GM19351 (cell line): Measurements from ENCODE around the gene EFTUD2.
"Not testable (repeated sequence)": the region's sequence is repeated elsewhere in the genome, so short reads cannot be mapped to it uniquely, and the experiment has no call there.

Experiments used
- ATAC-seq: cut with Tn5 transposase; IDR thresholded peaks from one replicate; pipeline ENCODE4 v1.9.1; 2021; ENCODE audit warnings: mild to moderate bottlenecking, moderate library complexity; ENCODE audit not compliant: unreplicated experiment

EFTUD2 gene

DNA sequence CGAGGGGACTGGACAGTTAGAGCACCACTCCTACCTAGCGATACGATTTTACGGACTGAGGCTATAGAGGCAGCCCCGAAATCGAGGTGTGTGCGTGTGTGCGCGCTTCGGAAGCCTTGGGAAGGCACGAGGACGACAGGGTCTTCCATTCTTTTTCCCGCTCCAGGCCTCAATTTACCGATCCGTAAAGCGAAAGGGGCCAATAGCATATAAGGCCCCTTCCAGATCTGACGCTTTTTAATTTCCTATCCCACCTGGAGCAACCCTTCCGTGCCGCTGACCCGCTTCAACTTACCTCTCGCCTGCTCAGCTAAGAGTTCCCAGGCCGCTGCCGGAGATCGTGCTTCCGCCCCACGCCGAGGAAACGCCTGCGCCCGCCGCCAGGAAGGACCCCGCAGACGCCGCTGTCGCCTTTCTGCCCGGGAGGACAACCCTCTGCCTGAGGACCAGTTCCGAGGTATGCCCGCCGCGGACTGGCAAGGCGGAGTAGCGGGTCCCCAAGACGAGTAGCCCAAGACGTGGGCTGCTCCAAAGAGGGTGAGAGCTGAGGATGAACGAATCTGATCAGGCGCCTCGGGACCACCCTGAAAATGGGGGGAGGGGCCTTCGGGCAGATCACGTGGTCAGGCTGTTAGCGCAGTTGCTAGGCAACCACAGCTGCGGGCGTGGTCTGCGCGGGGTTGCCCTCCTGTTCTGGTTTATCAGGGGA lies at the start of gene EFTUD2:
Gene EFTUD2 (minus strand): TSS at position 372 of the 709 bp plus-strand sequence. CDS start 4,924 bp downstream, outside the sequence.
- ATAC-seq = peak; percentile 73

DNA sequence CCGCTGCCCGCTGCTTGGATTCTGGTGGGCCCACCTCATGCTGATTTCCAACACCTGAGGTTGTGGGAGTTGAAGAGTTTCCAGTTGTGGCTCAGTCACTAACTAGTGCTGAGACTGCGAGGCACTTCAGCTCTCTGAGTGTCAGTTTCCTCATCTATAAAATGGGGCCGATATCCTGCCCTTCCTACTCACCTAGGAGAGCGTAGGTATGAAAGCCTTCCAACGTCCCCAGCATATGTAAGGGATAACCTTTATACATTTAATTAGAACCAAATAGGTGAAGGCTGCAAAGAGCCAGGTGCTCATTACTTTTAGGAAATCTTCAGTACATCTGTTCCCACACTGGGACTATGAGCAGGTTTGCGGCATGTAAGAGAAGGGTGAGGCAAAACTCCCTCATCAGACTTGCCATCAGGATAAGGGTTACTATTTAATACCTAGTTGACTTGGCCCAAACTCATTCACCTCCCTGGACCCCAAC lies 49.1 kb upstream of the EFTUD2 start:
- ATAC-seq = no peak

DNA sequence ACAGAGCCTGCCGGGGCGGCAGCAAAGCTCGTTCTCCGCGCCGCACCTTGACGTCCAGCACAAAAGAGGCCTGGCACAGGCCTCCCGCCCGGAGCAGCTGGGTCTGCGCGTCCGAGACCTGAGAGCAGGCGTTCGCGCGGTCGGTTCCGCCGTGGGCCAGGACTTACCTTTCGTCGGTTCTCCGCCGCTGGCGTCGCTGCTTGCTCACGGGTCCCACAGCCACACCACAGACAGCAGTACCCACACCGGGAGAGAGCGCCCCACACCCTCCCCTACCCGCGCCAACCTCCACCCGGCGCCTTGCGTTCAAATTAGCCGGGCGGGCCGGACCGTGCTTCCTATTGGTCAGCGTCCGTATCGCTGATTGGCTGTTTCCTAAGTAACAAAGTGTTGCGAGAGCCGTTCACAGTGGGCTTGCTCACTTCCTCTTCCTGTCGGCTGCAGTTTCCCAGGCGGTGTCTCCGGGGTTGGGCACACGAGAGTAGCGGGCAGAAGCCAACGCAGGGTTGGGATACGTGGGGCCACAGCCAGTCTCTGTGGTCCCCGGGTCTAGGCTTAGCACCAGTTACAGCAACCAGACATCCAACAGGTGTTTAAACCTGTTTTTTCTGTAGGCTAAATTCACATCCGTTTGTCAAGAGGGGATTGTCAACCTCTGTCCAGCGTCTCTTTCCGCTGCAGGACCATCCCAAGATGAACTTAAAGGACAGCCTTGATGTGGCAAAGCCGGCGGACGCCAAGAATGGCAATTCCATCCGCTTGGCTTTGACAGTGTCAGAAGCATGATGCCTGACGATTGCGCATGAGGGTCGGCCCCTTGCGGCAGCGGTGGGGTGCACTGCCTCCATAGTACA lies 48.4 kb upstream of the EFTUD2 start, which contains the start of gene KIF18B:
Gene KIF18B (minus strand): TSS at position 313 of the 854 bp plus-strand sequence. CDS start 11,429 bp downstream, outside the sequence.
- peak; percentile 92 for ATAC-seq

DNA sequence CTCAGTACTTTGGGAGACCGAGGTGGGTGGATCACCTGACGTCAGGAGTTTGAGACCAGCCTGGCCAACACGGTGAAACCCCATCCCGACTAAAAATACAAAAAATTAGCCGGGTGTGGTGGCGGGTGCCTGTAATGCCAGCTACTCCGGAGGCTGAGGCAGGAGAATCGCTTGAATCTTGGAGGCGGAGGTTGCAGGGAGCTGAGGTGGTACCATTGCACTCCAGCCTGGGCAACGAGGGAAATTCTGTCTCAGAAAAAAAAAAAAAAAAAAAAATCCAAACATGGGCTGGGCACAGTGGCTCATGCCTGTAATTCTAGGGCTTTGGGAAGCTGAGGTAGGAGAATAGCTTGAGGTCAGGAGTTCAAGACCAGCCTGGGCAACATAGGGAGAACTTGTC lies 46.4 kb upstream of the EFTUD2 start:
- not testable (repeated sequence) for ATAC-seq

DNA sequence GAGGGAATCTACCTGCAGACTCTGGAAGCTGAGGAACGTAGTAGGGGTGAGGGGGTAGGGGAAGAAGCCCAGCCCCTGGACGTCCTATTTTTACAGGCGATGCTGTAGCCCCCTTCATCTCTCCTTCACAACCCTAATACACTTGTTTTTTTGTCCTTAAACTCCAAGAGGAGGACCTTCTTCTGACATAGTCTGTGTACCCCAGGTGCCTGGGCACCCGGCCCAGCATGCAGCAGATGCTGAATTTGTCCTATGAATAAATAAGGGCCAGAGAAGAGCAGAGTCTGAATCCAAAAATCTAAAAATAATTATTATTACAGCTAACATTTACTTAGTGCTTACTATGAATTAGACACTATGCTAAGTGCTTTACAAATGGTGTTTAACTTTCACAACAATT lies 43.2 kb upstream of the EFTUD2 start:
- ATAC-seq = no peak

DNA sequence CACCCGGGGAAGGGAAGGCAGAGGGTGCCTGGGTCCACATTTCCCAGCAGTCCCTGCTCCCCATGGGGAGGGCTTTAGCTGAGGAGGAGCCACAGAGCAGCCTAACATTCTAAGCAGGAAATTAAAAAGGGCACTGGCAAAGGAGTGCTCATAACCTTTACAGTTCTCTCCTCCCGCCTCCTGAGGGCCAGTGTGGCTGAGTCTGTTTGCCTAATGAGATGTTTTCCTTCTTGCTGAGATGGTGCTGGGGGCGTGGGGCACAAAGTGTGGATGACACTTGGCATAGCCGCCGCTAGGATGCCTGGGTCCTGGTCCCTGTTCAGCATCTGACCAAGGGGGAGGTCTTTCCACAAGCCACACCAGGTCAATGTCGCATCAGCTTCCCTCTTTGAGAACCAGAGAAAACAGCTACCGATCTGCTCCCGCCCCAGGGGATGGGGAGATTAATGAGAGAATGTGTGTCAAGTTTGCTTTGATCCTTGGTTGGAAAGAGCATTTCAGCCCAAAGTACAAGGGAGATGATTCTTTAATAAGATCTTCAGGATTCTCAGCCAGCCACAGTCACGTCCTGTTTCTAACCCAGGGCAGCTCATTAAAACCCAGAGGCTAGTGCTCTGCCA lies 42.6 kb upstream of the EFTUD2 start:
- ATAC-seq = no peak

DNA sequence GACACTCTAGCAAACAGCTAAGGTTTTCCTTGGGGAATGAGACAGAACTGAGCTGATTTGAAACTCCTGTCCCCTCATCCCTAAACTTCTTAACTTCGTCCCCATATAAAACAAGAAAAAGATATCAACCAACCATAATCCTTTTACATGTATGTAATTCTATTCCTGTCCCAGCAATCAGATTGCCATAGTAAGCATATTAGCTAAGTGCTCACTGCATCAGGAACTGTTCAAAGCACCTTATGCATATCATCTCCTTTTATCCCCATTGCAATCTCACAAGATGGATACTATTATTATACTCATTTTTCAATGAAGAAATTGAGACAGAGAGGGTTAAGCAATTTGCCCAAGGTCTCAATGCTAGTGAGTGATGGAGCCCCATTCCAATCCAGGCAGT lies 41.5 kb upstream of the EFTUD2 start:
- no peak for ATAC-seq

DNA sequence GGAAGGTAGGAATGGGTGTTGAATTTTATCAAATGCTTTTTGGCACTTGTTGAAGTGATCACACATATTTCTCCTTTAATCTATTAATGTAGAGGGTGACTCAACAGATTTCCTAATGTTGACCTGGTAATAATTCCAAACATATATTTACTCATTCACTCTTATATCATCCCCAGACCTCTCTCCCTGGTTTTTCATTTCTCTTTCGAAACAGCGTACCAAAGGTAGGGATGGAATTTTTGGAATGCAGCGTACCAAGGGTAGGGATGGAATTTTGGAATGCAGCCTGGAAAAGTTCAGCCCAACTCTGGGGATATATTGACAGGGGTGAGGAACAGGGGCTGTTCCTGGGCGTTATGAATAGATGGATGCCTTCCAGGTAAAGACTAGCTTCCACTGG lies 41.1 kb upstream of the EFTUD2 start:
- ATAC-seq = no peak

DNA sequence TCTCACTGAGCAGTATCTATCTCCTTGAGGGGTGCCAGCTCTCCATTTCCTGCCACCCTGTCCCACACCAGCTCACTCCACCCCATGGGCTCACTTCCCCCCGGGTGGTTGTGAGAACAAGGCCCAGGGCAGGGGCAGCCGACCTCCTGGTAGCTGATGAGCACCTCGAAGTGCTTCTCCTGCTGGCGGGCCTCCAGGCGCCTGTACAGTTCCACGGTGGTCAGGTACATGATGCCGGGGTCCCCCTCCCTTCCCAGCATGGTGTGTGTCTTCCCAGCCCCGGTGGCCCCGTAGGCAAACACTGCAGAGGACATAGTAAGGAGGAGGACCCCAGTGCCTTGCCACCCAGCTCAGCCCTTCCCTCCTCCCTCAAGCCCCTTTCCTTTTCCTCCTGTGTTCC lies 35.9 kb upstream of the EFTUD2 start:
- no peak for ATAC-seq

DNA sequence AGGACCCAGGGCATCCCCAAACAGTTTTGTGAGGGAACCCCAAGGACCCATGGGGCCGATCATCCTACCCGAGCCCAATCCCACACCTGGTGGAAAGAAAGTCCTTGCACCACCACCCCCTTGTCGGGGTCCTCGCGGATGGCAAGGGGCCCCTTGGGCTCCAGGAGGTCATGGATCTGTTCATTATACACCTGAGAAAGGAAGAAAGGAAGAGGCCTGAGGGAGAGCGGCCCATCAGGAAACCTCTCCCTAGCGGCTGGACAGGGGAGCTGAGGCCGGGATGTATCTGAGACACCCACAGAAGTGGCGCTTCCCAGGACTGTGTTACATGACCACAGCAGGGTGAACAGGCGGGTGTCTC lies 35.5 kb upstream of the EFTUD2 start:
- no peak for ATAC-seq

DNA sequence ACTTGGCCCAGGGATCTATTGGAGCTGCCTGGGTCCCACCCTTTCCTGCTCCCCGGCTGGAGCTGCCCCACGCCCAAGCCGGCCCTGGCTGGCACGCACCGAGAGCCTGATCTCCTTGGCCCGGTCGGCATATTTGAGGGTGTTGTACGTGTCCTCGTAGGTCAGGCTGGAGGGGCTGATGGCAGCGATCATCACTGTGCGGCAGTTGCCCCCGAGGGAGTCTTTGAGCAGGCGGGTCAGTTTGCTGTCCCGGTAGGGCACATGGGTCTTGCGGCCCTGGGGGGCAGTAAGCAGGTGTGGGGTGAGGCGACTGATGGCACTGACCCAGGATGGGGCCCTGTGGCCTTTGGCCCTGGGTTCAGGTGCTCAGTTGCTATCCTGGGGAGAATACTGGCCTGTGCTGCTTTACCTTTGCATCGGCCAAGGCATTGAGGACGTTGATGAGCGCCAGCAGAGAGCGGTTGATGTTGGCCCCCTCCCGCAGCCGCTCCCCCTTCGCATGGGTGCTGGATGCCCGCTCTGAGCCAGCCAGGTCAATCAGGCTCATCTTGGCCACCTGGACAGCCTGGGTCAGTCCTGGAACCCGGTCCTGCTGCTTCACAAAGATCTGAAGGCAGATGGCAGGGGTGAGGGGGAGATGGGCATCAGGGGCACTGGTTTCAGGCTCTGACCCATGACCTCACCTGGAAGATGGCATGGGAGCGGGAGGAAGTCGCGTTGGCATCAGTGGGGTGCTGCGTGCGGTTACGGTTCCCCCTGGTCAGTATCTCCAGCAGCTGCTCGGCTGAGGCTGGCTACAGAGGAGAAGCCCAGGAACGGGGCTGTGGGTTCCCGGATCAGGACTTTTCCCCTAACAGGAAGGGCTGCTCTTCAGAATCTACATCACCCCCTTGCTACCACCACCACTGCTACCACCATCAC lies 34.8 kb upstream of the EFTUD2 start:
- no peak for ATAC-seq

DNA sequence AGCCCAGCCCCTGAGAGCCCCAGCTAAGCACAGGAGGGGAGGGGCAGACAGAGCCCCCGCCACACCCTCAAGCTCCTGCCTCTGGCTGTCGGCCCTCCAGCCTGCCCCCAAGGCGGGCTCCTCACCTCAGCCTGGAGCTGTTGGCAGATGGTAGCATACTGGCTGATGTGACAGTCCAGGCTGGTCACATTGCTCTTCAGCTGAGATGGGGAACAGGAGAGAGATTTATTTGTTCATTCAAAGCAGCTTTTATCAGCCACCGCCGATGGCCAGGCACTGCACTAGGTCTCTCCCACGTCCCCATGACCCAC lies 33.5 kb upstream of the EFTUD2 start:
- ATAC-seq = no peak

DNA sequence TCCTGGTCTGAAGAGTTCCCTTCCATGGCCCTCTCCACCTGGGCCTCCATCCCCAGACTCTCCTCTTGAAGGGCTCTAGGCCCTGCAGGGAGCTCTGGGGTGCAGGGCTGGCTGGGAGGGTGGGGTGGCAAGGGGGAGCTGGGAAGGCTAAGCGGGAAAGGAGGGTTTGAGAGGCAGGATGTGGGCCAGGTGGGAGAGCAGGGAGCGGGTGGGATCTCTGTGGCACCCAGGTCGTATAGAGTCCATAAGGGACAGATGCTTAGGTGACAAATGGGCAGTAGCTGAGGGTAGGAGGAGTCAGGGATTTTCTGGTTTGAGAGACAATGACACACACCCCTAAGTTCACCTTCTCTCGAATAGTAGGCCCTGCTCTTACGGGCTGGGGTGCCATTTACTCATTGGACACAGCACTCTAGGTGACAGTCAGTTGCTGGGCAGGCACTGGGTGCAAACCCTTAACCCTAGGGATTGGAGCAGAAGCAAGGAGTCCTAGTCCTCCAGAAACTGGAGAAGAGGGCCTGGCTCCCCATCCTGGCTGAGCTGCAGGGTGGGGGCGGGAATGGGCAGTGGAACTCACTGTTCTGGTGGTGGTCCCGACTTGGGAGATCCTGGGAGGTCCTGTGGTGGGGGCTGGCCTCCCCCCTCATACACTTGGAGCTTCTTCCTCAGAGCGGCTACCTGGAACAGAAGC lies 33.0 kb upstream of the EFTUD2 start:
- ATAC-seq = no peak

DNA sequence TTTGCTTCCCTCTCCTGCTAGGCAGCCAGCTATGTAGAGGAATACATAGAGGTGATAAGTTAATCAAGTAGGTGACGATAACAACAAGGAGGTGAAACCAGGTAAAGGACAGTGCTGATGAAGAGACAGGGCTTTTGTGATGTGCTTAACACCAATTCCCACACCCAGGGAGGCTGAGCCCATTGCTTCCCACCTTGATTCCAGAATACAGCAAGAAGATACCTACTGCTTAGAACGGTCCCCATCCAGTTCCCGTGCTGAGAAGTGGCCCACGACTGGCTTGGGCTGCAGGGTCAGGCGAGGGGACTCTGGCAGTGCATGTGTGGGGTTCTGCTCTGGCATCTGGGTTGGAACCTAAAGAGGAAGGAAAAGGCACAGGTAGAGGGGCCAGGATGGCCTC lies 32.1 kb upstream of the EFTUD2 start:
- ATAC-seq = no peak

DNA sequence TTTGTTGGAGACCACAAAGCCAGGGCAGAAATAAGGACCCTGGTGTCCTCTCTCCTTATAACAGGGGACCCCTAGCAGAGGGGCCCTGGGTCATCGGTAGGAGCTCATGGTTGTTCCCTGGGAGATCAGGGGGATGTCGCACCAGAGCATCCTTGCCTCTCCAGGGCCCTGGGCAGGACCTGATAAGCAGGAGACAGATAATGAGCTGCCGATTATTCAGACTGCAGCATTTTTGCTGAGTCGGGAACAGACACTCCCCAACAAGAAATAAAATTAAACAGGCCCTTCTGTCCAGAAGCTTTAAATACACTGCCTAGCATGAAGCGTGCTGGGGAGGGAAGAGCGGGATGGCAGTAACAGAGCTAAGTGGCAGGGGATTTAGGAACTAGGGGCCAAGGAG lies 31.4 kb upstream of the EFTUD2 start:
- no peak for ATAC-seq

DNA sequence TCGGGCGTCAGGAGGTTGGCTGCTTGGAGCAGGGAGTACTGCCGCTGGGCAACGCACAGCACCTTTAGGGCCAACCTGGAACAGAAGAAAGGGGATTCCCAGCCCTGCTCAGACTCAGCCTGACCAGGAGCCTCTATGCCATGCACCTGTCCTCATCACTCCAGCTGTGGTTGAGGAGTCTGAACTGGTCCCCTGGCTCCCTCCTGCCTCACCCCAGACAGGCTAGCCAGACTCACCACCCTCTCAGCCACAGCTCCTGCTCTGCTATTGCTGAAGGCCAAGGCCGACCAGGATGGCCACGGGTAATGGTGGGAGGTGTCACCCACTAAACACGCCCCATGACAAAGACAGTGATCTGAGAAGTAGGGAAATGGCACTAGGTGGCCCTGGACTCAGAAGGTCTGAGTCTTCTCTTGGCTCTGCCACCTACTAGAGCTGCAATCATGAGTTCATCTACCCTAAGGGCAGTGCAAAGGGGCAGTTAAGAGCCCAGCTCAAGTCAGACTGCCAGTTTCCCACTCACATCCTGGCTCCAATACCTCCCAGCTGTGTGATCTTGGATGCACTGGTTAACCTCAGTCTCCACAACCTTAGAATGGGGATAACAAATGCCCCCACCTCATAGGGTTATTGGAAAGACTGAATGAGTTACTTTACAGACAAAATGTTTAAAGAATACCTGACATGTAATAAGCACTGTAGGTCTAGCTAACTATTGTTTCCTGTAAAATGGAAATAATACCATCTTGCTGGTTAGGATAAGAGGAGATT lies 29.9 kb upstream of the EFTUD2 start:
- ATAC-seq = no peak

DNA sequence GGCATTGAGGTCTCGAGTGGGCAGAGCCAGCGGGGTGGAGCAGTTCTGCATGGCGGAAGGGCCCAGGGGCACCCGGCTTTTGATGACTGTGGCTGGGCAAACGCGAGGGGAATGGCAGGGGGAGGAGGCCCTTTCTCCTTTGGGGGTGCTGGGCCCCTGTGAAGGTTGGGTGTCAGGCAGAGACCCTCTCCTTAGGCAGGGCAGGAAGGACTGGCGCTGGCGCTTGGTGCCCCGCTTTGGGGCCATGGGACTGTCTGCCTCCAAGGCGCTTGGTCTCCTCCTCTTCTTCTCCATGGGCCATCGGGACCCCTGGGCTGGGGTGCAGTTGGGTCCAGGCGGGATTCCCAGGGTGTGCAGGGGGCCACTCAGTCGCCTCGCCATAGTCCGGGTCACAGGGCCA lies 28.9 kb upstream of the EFTUD2 start:
- no peak for ATAC-seq

DNA sequence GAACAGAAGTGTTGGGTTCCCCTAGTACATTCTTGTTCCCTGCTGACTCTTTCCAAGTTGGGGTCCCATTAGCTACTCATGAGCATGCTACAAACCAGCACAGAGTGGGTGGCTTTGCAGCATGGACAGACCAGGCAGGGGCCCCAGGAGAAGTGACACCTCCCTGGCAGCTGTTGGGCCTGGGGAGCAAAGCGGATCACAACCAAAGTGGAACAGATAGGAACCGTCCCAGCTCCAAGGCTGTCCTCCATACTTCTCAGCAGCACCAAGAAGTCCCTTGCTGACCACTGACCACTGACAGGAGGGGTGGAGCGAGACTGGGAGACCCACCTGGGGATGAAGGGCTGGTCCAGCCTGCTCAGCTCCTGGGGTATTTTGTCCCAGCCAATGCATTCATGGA lies 28.5 kb upstream of the EFTUD2 start:
- no peak for ATAC-seq

DNA sequence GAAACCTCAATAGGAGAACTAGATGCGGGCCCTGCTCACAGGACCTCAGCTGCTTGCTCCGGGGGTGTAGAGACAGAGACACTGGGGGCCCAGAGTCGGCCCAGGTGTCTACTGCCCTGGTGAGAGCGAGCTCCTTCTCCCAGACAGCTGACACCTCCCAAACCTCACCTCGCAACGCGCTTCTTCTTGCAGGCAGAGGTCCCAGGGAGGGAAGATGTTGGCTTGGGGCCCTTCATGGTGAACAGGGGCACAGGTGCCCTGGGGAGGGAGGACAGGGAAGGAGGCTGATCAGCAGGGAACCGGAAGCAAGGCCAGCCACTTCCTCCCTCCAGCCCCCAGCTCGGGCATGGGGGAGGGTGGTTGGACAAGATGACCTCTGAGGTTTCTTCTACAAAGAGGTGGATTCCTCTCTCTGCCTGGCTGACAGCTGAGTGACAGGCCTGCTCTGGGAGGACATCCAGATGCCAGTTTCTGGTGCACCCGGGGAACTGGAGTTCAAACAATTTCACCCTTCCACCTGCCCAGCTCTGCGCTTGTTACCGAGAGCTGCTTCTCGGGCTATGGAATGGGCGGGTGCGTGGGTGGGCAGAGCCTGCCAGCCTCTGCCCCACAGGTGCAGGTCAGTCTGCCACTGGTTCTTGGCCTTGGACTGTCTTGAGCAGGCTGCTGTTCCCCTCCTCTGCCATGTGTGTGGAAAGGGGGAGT lies 27.7 kb upstream of the EFTUD2 start:
- no peak for ATAC-seq
